Measurements from ENCODE around the gene KDM2B.
A peak's percentile ranks its signal among the peaks of the same experiment; 100 is the strongest.

KDM2B gene

GRCh38 chr12:121453629-121454028 is 127.2 kb downstream of the KDM2B start:
- no peak for DNase-seq

GRCh38 chr12:121452985-121453360 is 127.8 kb downstream of the KDM2B start:
- no peak for DNase-seq

GRCh38 chr12:121452340-121452984 is 128.4 kb downstream of the KDM2B start:
- DNase-seq, result no peak

- DNase-seq, result no peak
Measured at GRCh38 chr12:121451961-121452339, 128.9 kb downstream of the KDM2B start.

GRCh38 chr12:121448771-121449315 is 132.0 kb downstream of the KDM2B start:
- no peak for DNase-seq

- no peak for DNase-seq
Measured at GRCh38 chr12:121446750-121447149, 134.1 kb downstream of the KDM2B start.

GRCh38 chr12:121444842-121445202 is 136.0 kb downstream of the KDM2B start:
- DNase-seq, result no peak

- DNase-seq, result no peak
Measured at GRCh38 chr12:121443911-121444841, 136.6 kb downstream of the KDM2B start.

GRCh38 chr12:121443193-121443870 is 137.5 kb downstream of the KDM2B start:
- peak; percentile 11 for DNase-seq

GRCh38 chr12:121442028-121442948 is 138.5 kb downstream of the KDM2B start:
- DNase-seq, result no peak

GRCh38 chr12:121441555-121441954 is 139.3 kb downstream of the KDM2B start:
- no peak for DNase-seq

GRCh38 chr12:121440768-121441167 is 140.1 kb downstream of the KDM2B start:
- DNase-seq, result no peak

GRCh38 chr12:121439715-121440114 is 141.1 kb downstream of the KDM2B start:
- DNase-seq, result no peak

GRCh38 chr12:121438905-121439304 is 141.9 kb downstream of the KDM2B start:
- DNase-seq, result no peak

- DNase-seq, result no peak
Measured at GRCh38 chr12:121436706-121437105, 144.1 kb downstream of the KDM2B start.

- no peak for DNase-seq
Measured at GRCh38 chr12:121432740-121433480, 147.9 kb downstream of the KDM2B start.

- DNase-seq, result no peak
Measured at GRCh38 chr12:121430833-121431415, 149.9 kb downstream of the KDM2B start.

GRCh38 chr12:121428883-121429282 is 151.9 kb downstream of the KDM2B start:
- DNase-seq, result no peak

GRCh38 chr12:121427556-121428050 is 153.2 kb downstream of the KDM2B start:
- no peak for DNase-seq

- no peak for DNase-seq
Measured at GRCh38 chr12:121424624-121424975, 156.2 kb downstream of the KDM2B start.

Measured in NCI-H1417 treated with DMSO at 0.1 percent for 48 hours (cell line).